NB4 (cell line): ENCODE results near the gene USP10.

Experiments used
- MYC ChIP-seq: IDR thresholded peaks from 2 replicates; pipeline ENCODE4 v1.6.1; 2011; ENCODE audit warnings: low read depth, low read length
- POLR2A ChIP-seq: IDR thresholded peaks from 2 replicates; pipeline ENCODE4 v1.6.1; 2011; ENCODE audit warnings: mild to moderate bottlenecking; ENCODE audit not compliant: insufficient read length; ENCODE audit errors: extremely low read depth
- TF ChIP-seq, protein P1 (sequence below): IDR thresholded peaks from one replicate; pipeline ENCODE4 v1.5.1; 2012; ENCODE audit warnings: low read depth, low read length

DNA sequence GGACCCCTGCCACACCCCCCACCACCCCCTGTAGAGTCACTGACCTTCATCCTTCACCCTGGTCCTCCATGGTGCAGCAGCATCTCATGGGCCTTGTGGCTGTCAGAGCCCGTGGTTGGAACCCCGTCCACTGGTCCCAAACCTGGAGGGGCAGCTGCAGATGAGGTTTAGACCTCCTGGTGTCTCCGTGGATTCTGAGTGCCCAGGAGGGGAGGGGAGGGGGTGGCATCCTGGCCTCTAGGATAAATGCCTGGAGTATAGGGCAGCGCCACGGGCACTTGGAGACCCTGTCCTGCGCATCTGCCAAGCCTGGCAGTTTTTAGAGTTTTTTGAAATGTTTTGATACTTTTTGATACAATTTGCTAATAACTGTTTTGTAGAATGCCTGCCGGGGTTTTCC, 34.0 kb upstream of the USP10 start:
- TF ChIP-seq, protein P1, sequence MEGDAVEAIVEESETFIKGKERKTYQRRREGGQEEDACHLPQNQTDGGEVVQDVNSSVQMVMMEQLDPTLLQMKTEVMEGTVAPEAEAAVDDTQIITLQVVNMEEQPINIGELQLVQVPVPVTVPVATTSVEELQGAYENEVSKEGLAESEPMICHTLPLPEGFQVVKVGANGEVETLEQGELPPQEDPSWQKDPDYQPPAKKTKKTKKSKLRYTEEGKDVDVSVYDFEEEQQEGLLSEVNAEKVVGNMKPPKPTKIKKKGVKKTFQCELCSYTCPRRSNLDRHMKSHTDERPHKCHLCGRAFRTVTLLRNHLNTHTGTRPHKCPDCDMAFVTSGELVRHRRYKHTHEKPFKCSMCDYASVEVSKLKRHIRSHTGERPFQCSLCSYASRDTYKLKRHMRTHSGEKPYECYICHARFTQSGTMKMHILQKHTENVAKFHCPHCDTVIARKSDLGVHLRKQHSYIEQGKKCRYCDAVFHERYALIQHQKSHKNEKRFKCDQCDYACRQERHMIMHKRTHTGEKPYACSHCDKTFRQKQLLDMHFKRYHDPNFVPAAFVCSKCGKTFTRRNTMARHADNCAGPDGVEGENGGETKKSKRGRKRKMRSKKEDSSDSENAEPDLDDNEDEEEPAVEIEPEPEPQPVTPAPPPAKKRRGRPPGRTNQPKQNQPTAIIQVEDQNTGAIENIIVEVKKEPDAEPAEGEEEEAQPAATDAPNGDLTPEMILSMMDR, result no peak
- TF ChIP-seq POLR2A (no peak), MYC (no peak)
